Suprapubic skin (tissue), 3 donors: ENCODE measurements around the gene EFNA2.

Experiments
- EP300 ChIP-seq: sonication (generic); formaldehyde crosslinking; IDR thresholded peaks from one replicate; pipeline ENCODE4 v1.6.1; 2017; ENCODE audit warnings: antibody characterized with exemption
- TF ChIP-seq, protein P1 (sequence below), 2 donors: fragments of 200-600 bp in 1 of 2; fragments of 450-650 bp in 1 of 2; sonication (generic) in 1 of 2; IDR thresholded peaks; one replicate each; pipeline ENCODE4 v1.5.1; 2016 to 2019; ENCODE audit warnings: antibody characterized with exemption in 2 of 2, mild to moderate bottlenecking in 1 of 2, moderate library complexity in 1 of 2

DNA sequence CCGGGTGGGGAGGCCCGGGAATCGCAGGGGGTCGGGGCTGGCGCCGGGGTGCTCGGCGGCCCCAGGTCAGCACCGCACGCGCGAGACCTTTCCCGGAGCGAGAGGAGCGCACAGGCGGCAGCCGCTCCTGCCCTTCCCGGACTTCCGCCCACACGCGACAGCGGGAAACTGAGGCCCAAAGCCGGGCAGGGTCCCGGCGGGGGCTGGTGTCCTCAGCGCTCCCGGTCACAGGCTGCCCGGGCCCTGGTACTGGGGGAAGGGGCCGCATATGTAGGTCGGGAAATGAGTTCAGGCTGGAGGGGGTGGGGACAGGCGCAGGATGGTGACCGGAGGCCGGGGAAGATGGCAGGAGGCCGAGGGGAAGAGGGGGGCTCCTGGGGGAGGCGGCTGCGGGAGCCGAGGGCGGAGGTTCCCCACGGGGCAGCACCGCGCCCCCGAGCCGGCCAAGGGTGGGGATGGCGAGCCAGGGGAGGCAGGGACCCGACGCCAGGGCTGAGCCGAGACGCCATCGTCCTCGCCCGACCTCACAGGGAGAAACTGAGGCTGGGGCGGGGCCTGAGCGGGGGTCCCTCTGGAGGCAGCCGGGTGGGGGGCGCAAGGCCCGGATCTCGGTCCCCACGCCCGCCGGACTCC lies 48.5 kb upstream of the EFNA2 start:
- TF ChIP-seq, protein P1, sequence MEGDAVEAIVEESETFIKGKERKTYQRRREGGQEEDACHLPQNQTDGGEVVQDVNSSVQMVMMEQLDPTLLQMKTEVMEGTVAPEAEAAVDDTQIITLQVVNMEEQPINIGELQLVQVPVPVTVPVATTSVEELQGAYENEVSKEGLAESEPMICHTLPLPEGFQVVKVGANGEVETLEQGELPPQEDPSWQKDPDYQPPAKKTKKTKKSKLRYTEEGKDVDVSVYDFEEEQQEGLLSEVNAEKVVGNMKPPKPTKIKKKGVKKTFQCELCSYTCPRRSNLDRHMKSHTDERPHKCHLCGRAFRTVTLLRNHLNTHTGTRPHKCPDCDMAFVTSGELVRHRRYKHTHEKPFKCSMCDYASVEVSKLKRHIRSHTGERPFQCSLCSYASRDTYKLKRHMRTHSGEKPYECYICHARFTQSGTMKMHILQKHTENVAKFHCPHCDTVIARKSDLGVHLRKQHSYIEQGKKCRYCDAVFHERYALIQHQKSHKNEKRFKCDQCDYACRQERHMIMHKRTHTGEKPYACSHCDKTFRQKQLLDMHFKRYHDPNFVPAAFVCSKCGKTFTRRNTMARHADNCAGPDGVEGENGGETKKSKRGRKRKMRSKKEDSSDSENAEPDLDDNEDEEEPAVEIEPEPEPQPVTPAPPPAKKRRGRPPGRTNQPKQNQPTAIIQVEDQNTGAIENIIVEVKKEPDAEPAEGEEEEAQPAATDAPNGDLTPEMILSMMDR (IDR thresholded peaks at IDR 0.05): no peak
- TF ChIP-seq EP300: no peak
